A549 (cell line): ENCODE measurements around the gene PRDM15. TPM values are rescaled to one million over a fixed set of nuclear protein-coding genes. Genes with fewer than 3 reads are reported as not detected.

Experiments
- ATAC-seq, 2 experiments: fragments of 200-7000 bp in 1 of 2; fragments of >200 bp in 1 of 2; cut with Nextera tagmentation in 1 of 2; cut with Tn5 transposase in 1 of 2; 3 replicates each; pipeline versions ENCODE4 v1.8.0 to v1.9.1; 2018 to 2020; ENCODE audit warnings: mild to moderate bottlenecking in 1 of 2, moderate library complexity in 1 of 2
- CTCF ChIA-PET: fragments of 300-600 bp; sonication (Branson Sonifier 250); formaldehyde crosslinking; extraction: SDS; loops from one replicate; lab custom pipeline; 2021; ENCODE audit warnings: antibody characterized with exemption, inconsistent platforms; lab: Yijun Ruan, JAX
- POLR2A ChIA-PET: fragments of 350-600 bp; formaldehyde crosslinking; extraction: SDS; loops from one replicate; lab custom pipeline; 2021; ENCODE audit warnings: antibody characterized with exemption, inconsistent platforms; lab: Yijun Ruan, JAX
- DNase-seq, 2 experiments: peaks; one replicate each; pipeline versions ENCODE4 v3.0.0 to v3.0.0-alpha.2; 2011 to 2016; ENCODE audit warnings: low read depth in 1 of 2, low spot score in 1 of 2
- FAIRE-seq: peaks from 2 replicates; lab custom pipeline; 2011; peaks lifted over from hg19 to GRCh38; lab: Jason Lieb, UNC
- H3K27ac ChIP-seq, 2 experiments: fragments of >200 bp; sonication (Bioruptor Twin); formaldehyde crosslinking; 3 replicates each; pipeline ENCODE4 v1.5.1; 2016 to 2017
- H3K4me1 ChIP-seq: fragments of >200 bp; sonication (Bioruptor Twin); formaldehyde crosslinking; 3 replicates; pipeline ENCODE4 v1.6.1; 2016
- H3K4me2 ChIP-seq: fragments of >200 bp; sonication (Bioruptor Twin); formaldehyde crosslinking; 3 replicates; pipeline ENCODE4 v1.6.1; 2016
- H3K4me3 ChIP-seq: fragments of >200 bp; sonication (Bioruptor Twin); formaldehyde crosslinking; 3 replicates; pipeline ENCODE4 v1.5.1; 2016
- H3K9me3 ChIP-seq: fragments of >200 bp; sonication (Bioruptor Twin); formaldehyde crosslinking; 3 replicates; pipeline ENCODE4 v1.6.1; 2016
- BCL3 ChIP-seq: fragments of >200 bp; sonication (Bioruptor Twin); formaldehyde crosslinking; IDR thresholded peaks from 3 replicates; pipeline ENCODE4 v1.6.1; 2016
- CBX2 ChIP-seq: fragments of 200-600 bp; sonication (generic); IDR thresholded peaks from 2 replicates; pipeline ENCODE4 v1.6.1; 2016; ENCODE audit warnings: low read depth, mild to moderate bottlenecking, borderline replicate concordance
- CBX8 ChIP-seq: fragments of 200-600 bp; sonication (generic); IDR thresholded peaks from 2 replicates; pipeline ENCODE4 v1.6.1; 2016
- CHD2 ChIP-seq: fragments of 150-350 bp; IDR thresholded peaks from 2 replicates; pipeline ENCODE4 v1.6.1; 2014; ENCODE audit warnings: low read length; ENCODE audit not compliant: partially characterized antibody
- EHF ChIP-seq: fragments of 250-450 bp; sonication (Bioruptor Pico); IDR thresholded peaks from 2 replicates; pipeline ENCODE4 v1.5.0; 2020; ENCODE audit warnings: mild to moderate bottlenecking
- ESRRA ChIP-seq: fragments of 150-350 bp; IDR thresholded peaks from 2 replicates; pipeline ENCODE4 v1.6.1; 2014; ENCODE audit warnings: mild to moderate bottlenecking, low read length, borderline replicate concordance
- HDAC2 ChIP-seq: fragments of 200-600 bp; sonication (generic); IDR thresholded peaks from 2 replicates; pipeline ENCODE4 v1.6.1; 2016
- HOXA7 ChIP-seq: fragments of 250-450 bp; sonication (Bioruptor Pico); IDR thresholded peaks from 2 replicates; pipeline ENCODE4 v1.5.0; 2020; ENCODE audit warnings: mild to moderate bottlenecking, moderate library complexity
- HOXB13 ChIP-seq: fragments of 250-450 bp; sonication (Bioruptor Pico); IDR thresholded peaks from 2 replicates; pipeline ENCODE4 v1.5.0; 2020; ENCODE audit warnings: low read depth, mild to moderate bottlenecking, moderate library complexity
- MAX ChIP-seq: IDR thresholded peaks from 2 replicates; pipeline ENCODE4 v1.6.1; 2012
- MAZ ChIP-seq: fragments of 150-350 bp; IDR thresholded peaks from 2 replicates; pipeline ENCODE4 v1.6.1; 2014; ENCODE audit warnings: antibody characterized with exemption, low read depth, low read length, borderline replicate concordance
- NPAS2 ChIP-seq: fragments of 250-450 bp; sonication (Bioruptor Pico); IDR thresholded peaks from 2 replicates; pipeline ENCODE4 v1.8.0; 2022; ENCODE audit warnings: mild to moderate bottlenecking, moderate library complexity, borderline replicate concordance
- PBX3 ChIP-seq: IDR thresholded peaks from 2 replicates; pipeline ENCODE4 v1.6.1; 2012
- RARB ChIP-seq: fragments of 250-450 bp; sonication (Bioruptor Pico); IDR thresholded peaks from 2 replicates; pipeline ENCODE4 v1.8.0; 2021; ENCODE audit warnings: mild to moderate bottlenecking, moderate library complexity
- RCOR1 ChIP-seq: fragments of 150-350 bp; IDR thresholded peaks from 2 replicates; pipeline ENCODE4 v1.6.1; 2014; ENCODE audit warnings: antibody characterized with exemption, low read length, low read depth
- RFX5 ChIP-seq: fragments of 450-650 bp; IDR thresholded peaks from 2 replicates; pipeline ENCODE4 v1.7.1; 2014; ENCODE audit warnings: antibody characterized with exemption, mild to moderate bottlenecking, moderate library complexity
- TP53 ChIP-seq: fragments of 250-450 bp; sonication (Bioruptor Pico); IDR thresholded peaks from 2 replicates; pipeline ENCODE4 v1.5.0; 2021; ENCODE audit warnings: mild to moderate bottlenecking, moderate library complexity
- ZNF302 ChIP-seq: fragments of 250-450 bp; sonication (Bioruptor Pico); IDR thresholded peaks from 2 replicates; pipeline ENCODE4 v1.9.0; 2021; ENCODE audit warnings: inconsistent platforms, mild to moderate bottlenecking, moderate library complexity
- ZSCAN20 ChIP-seq: fragments of 250-450 bp; sonication (Bioruptor Pico); IDR thresholded peaks from 2 replicates; pipeline ENCODE4 v1.8.0; 2022; ENCODE audit warnings: mild to moderate bottlenecking, moderate library complexity
- WGBS: methylation state at CpG from one replicate; pipeline ENCODE4 v1.1.6; 2017; ENCODE audit errors: missing lambda C conversion rate; 5-methylcytosine and 5-hydroxymethylcytosine counted together
- polyA plus RNA-seq, 4 experiments: library from polyadenylated mRNA; depleted of rRNA in 3 of 4; stranded (reverse); fragments of >200 nt; fragmentation: RNase III in 1 of 4; extraction: RNeasy Plus Mini Kit Qiagen cat#74134 plus additional on column Dnase treatment in 1 of 4; gene quantifications; 2 replicates in 3 of 4; 3 replicates in 1 of 4; pipeline ENCODE4 v1.2.3, GENCODE V29; 2011 to 2017

Gene PRDM15
- polyA plus RNA-seq, 2 of the 4 experiments (the other 2 are of a cell fraction), result 4.5 to 6.1 TPM

- Histone ChIP-seq H3K4me1 (no peaks in the 10 kb centered on the region), H3K9me3 (no peaks in the 10 kb centered on the region), H3K4me2 (no peak overlapping the region), H3K27ac (no peak overlapping the region), H3K4me3 (no peak overlapping the region)
- no peak for TF ChIP-seq CBX2
- no peak for TF ChIP-seq ZSCAN20 (CRISPR knock-in tag)
- no peak for TF ChIP-seq TP53 (CRISPR knock-in tag)
- TF ChIP-seq RARB (CRISPR knock-in tag), result no peak
- TF ChIP-seq MAX, result no peak
- TF ChIP-seq CHD2, result no peak
- TF ChIP-seq EHF, result no peak
- TF ChIP-seq ZNF302, result no peak
- FAIRE-seq, result no peak
- ATAC-seq, result no peak
- 98% methylated on average over 7 of the region's 13 CpGs for WGBS
- ChIA-PET CTCF (interaction anchor here (1.7 kb wide), 1 partner anchor 69 kb away, joined by 3 read pairs; no protein-coding TSS in a partner anchor), POLR2A (no interaction called here)
- no peak for DNase-seq
These were observed 9.7 kb upstream of the PRDM15 start for GRCh38 chr21:41888749-41889376.

GRCh38 chr21:41887667-41888066 lies 8.5 kb upstream of the PRDM15 start:
- Histone ChIP-seq H3K4me1 (no peaks in the 10 kb centered on the region), H3K27ac (no peak overlapping the region), H3K4me2 (no peak overlapping the region), H3K4me3 (no peak overlapping the region), H3K9me3 (no peaks in the 10 kb centered on the region)
- FAIRE-seq, result no peak
- no peak for DNase-seq
- ChIA-PET POLR2A (no interaction called here), CTCF (no interaction called here)
- no peak for TF ChIP-seq NPAS2 (CRISPR knock-in tag)
- TF ChIP-seq ZNF302, result no peak
- no peak for TF ChIP-seq BCL3
- no peak for TF ChIP-seq MAX
- TF ChIP-seq HDAC2, result no peak
- no peak for TF ChIP-seq RCOR1
- TF ChIP-seq ESRRA, result no peak
- WGBS, result 83% methylated on average over 5 of the region's 5 CpGs
- ATAC-seq, result no peak

GRCh38 chr21:41886328-41886727 lies 7.2 kb upstream of the PRDM15 start:
- ATAC-seq (no peak), FAIRE-seq (no peak), DNase-seq (no peak)
- no peak overlapping the region for H3K27ac ChIP-seq
- ChIA-PET CTCF (interaction anchor here (0.6 kb wide), 1 partner anchor 24 kb away, joined by 3 read pairs; no protein-coding TSS in a partner anchor), POLR2A (no interaction called here)
- no peak for TF ChIP-seq HOXA7 (CRISPR knock-in tag)
- TF ChIP-seq CBX8, result no peak
- TF ChIP-seq CHD2, result no peak
- TF ChIP-seq MAZ, result no peak
- H3K4me1 ChIP-seq, result no peaks in the 10 kb centered on the region
- H3K9me3 ChIP-seq, result no peaks in the 10 kb centered on the region
- 91% methylated on average over 7 of the region's 7 CpGs for WGBS
- H3K4me2 ChIP-seq, result no peak overlapping the region
- H3K4me3 ChIP-seq, result no peak overlapping the region

- WGBS, result 85% methylated on average over 22 of the region's 22 CpGs
- no peak for ATAC-seq
- CTCF ChIA-PET, result interaction anchor here (0.6 kb wide), 1 partner anchor 25 kb away, joined by 3 read pairs; no protein-coding TSS in a partner anchor
- Histone ChIP-seq H3K4me2 (no peak overlapping the region), H3K27ac (no peak overlapping the region)
- no peak for FAIRE-seq
- DNase-seq, result no peak
- TF ChIP-seq HOXB13 (no peak), CBX2 (no peak), RFX5 (no peak), PBX3 (no peak)
- TF ChIP-seq, all 56 proteins: peak for 0
- POLR2A ChIA-PET, result no interaction called here
- Histone ChIP-seq H3K9me3 (no peaks in the 10 kb centered on the region), H3K4me3 (no peak overlapping the region), H3K4me1 (no peaks in the 10 kb centered on the region)
These were observed 6.3 kb upstream of the PRDM15 start for GRCh38 chr21:41885341-41886024.
